ENCODE results near the gene RNF40.
"Not testable (repeated sequence)": the region's sequence is repeated elsewhere in the genome, so short reads cannot be mapped to it uniquely, and the experiment has no call there.

The RNF40 gene

DNA sequence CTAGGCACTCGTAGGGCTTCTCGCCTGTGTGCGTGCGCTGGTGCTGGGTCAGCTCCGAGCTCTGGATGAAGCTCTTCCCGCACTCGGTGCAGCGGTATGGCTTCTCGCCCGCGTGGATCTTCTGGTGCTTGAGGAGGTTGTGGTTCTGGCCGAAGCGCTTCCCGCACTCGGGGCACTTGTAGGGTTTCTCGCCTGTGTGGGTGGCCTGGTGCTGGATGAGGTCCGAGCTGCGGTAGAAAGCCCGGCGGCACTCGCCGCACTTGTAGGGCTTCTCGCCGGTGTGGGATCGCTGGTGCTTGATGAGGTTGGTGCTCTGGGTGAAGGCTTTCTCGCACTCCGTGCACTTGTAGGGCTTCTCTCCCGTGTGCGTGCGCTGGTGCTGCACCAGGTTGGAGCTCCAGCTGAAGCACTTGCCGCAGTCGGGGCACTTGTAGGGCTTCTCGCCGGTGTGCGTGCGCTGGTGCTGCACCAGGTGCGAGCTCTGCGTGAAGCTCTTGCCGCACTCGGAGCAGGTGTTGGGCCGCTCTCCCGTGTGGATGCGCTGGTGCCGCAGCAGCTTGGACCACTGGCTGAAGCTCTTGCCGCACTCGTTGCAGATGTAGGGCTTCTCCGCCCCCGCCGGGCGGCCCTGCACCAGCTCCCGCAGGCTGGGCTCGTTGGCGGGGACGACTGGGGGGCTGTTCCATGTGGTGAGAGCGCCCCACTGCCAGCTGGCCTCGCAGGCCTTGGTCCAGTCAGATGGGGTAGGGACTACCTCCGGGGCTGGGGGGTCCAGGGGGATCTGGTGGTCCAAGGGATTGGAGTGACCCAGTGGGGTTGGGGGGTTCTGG lies 21.4 kb downstream of the RNF40 start:
- DNase-seq, result no peak

DNA sequence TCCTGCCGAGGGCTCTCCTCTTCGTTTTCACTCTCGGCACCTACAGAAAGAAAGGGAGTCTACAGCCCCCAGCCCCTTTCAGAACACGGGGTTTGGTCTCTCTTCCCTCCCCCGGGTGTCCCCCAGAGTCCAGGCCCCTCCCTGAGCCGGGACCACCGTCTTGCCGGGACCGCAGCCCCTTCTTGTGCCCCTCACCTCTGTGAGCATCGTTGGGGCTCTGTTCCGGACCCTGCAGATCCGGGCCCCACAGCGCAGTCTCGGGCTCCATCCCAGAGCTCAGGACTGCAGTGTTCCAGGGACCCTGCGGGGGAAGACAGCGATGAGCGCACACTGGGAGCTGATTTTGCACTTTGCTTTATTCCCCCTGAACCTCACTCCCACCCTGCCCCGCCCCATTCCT lies 22.1 kb downstream of the RNF40 start:
- DNase-seq, result no peak

- DNase-seq, result no peak
Measured at GRCh38 chr16:30785126-30786106, 23.3 kb downstream of the RNF40 start.

DNA sequence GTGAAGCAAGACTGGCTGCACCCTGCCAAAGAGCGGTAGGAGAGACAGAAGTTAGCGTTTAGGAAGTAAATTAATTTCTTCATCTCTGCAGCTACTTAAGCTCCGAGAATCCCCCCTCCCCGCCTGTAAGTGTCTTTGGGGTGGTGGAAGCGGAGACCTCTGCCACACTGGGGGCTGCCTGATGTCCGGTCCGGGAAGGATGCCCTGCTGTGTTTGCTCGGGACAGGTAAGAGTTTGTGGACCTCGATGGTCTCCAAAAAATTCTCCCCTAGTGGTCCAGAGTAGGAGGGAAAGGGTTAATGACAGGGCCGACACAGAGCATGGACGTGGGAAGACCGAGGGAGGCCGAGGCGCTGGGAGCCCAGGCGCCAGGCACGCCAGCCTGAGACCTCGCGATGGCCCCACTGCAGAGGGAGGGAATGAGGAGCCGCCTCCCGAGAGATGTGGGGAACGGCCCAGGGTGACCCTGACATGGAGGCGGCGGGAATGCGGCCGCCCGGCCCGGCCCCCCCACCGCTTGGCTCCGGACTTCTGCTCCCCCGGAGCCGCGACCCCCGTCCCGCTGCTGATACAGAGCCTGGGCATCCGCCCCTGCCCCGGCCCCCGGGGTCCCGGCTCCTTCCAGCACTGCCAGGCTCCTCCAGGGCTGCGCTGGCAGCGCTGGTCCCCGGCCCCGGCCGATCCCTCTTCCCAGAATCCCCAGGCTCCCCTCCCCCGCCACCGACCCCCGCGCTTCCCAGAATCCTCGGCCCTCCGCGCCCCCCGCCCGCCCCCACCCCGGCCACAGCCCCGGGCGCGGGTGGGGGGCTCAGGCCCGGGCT lies 24.2 kb downstream of the RNF40 start:
- DNase-seq, result peak; percentile 75

- DNase-seq, result peak; percentile 79
Measured at GRCh38 chr16:30786936-30787612, 25.0 kb downstream of the RNF40 start, which contains the start of gene ZNF629. TSS of gene ZNF629 (minus strand) at chr16:30787205. CDS start at chr16:30784482, 2,723 bp downstream.

- DNase-seq, result no peak
Measured at GRCh38 chr16:30787613-30788378, 25.7 kb downstream of the RNF40 start.

- no peak for DNase-seq
Measured at GRCh38 chr16:30793508-30794069, 31.5 kb downstream of the RNF40 start.

- no peak for DNase-seq
Measured at GRCh38 chr16:30794634-30795033, 32.5 kb downstream of the RNF40 start.

- no peak for DNase-seq
Measured at GRCh38 chr16:30797670-30798309, 35.7 kb downstream of the RNF40 start.

GRCh38 chr16:30802936-30803335 lies 40.8 kb downstream of the RNF40 start:
- no peak for DNase-seq

DNA sequence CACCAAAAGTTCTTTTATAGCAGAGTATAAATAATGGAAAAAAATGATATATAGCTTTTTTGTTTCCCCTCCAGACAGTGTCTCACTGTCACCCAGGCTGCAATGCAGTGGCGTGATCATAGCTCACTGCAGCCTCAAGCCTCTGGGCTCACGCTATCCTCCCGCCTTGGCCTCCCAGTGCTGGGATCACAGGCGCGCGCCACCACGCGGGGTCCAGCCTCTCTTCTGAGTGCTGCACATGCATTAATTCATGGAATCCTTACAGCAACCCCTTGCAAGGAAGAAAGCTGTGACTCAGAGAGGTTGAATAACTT lies 42.9 kb downstream of the RNF40 start:
- DNase-seq, result no peak

DNA sequence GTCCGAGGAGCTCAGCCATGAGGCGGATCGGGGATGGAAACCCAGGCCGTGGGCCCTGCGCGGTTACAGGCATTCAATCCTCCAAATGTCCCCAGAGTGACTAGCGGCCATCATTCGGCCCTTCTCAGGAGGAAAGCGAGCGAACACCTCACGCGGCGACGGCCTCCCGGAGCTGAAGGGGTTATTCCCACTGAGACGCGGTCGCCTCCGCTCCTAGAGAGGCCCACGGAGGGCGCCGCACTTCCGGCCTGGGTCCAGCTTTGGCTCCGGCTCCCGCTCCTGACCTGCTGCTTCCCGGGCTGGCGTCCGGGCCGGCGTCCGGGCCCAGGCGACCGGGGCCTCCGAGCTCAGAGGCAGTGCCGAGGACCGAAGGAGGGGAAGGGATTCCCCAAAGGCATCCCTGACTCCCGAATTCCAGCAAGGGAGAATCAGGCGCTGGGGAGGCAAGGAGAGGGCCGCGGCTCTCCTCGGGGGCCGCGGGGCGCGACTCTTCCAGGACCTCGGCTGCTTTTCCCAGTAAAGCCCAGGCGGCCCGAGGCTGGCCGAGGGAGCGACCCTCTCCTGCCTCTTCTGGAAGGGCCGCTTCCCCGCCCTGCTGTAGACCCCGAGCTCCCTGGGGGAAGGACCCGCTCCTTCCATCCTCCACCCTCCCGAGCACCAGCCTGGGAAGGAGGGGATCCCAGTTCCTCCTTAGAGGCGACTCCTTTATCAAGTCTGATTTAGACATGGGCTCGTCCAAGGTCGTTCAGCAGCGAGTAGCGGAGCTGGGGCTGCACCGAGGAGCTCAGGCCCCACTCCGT lies 43.4 kb downstream of the RNF40 start:
- DNase-seq, result peak; percentile 90

GRCh38 chr16:30808146-30808545 lies 46.0 kb downstream of the RNF40 start:
- DNase-seq, result no peak

DNA sequence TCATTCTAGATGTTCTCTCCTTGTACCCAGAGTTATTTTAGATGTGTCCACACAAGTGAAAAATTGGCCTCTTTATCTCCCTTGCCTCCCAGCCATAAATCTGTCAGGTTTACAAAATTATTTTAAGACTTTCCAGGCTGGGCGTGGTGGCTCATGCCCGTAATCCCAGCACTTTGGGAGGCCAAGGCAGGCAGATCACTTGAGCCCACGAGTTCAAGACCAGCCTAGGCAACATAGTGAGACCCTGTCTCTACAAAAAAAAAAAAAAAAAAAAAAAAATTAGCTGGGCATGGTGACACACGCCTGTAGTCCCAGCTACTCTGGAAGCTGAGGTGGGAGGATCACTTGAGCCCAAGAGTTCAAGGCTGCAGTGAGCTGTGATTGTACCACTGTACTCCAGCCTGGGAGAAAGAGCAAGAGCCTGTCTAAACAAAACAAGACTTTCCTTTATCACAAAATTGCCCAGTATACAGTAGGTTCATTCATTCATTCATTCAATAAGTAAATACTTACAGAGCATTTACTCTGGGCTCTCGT lies 46.8 kb downstream of the RNF40 start:
- DNase-seq, result not testable (repeated sequence)

- DNase-seq, result not testable (repeated sequence)
Measured at GRCh38 chr16:30809675-30810074, 47.6 kb downstream of the RNF40 start.

DNA sequence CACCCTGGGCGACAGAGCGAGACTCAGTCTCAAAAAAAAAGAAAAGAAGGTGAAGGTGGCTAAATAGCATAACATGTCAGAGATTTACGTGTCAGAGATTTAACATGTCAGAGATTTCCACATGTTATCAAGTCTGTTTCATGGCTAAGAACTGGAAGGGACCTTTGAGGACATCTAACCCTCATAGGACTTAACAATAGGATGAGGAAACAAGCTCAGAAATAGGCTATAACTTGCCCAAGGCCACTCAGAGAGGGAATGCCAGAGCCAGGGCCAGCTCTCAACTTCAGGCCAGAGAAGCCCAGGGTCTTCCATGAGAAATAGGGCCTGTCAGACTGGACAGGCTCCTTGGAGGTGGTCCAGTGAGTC lies 51.7 kb downstream of the RNF40 start:
- no peak for DNase-seq

- DNase-seq, result no peak
Measured at GRCh38 chr16:30816769-30817168, 54.6 kb downstream of the RNF40 start.

DNA sequence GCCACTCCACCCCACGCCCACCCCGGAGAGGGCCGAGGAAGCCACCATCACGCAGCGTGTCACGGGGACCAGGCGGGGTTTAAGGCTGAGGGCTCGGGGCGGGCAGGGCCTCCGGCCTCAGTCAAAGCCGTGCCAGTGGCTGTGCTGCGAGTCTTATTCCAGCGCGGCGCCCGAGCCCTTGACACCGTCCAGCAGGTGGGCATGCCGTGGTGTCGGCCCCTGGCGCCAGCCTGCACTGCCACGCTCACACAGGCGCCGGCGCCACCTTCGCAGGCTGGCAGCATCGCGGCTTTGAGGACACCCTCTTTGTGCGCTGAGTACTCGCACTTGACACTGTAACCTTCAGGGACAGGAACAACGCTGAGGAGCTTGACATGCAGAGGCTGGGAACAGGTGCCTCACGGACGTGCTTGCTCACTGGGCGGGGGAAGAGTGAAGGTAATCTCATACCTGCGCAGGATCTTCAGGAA lies 58.9 kb downstream of the RNF40 start:
- DNase-seq, result no peak

DNA sequence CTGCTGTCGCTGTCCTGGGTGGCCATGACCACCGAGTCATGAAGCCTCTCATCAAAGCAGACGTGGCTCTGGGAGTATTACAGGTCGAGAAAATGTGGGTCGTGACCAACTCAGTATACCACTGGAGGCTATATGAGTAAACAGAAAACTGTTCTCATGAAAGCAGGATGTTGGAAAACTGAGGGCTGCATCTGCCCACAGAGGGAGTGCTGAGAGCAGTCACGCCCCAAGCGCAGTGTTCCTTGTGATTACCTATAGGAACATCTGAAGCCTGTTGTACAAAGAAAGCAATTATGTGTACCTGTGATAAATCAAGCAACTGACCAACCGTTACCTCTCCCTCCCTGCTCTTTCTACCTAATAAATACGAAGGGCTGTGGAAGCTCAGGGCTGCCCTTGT lies 59.3 kb downstream of the RNF40 start:
- DNase-seq, result not testable (repeated sequence)
